Ovary (tissue), 3 donors: ENCODE measurements around the gene WFDC11.

Experiments
- EP300 ChIP-seq: sonication (generic); formaldehyde crosslinking; IDR thresholded peaks from one replicate; pipeline ENCODE4 v1.6.1; 2017; ENCODE audit warnings: antibody characterized with exemption
- POLR2A ChIP-seq: fragments of 450-650 bp; IDR thresholded peaks from one replicate; pipeline ENCODE4 v1.6.1; 2017; ENCODE audit warnings: antibody characterized with exemption, mild to moderate bottlenecking, moderate library complexity
- TF ChIP-seq, protein P1 (sequence below), 3 donors: fragments of 450-650 bp in 2 of 3; fragments of 200-600 bp in 1 of 3; IDR thresholded peaks; one replicate each; pipeline versions ENCODE4 v1.5.1 to v1.8.0; 2016 to 2022; ENCODE audit warnings: antibody characterized with exemption in 3 of 3, mild to moderate bottlenecking in 1 of 3
- donor health status: DM: no; HTN: no; CAD: no.

DNA sequence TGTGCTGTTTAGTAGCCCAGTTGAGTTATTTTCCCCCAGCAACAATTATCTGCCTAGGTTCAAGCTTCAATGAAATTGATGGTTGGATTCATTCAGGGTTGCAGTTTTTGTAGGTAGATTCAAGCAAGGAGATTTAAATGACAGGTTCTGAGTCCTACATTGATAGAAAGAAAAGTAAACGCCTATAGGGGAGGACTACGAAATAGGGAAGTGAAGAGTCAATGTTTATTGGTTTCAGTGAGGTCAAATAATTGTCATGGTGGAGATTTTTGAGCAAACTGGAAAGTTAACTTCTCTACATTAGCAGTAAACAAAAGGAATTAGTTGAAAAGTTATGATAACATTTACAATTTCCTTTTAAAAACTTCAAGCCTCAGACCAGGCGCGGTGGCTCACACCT is 31.1 kb upstream of the WFDC11 start:
- TF ChIP-seq, protein P1, sequence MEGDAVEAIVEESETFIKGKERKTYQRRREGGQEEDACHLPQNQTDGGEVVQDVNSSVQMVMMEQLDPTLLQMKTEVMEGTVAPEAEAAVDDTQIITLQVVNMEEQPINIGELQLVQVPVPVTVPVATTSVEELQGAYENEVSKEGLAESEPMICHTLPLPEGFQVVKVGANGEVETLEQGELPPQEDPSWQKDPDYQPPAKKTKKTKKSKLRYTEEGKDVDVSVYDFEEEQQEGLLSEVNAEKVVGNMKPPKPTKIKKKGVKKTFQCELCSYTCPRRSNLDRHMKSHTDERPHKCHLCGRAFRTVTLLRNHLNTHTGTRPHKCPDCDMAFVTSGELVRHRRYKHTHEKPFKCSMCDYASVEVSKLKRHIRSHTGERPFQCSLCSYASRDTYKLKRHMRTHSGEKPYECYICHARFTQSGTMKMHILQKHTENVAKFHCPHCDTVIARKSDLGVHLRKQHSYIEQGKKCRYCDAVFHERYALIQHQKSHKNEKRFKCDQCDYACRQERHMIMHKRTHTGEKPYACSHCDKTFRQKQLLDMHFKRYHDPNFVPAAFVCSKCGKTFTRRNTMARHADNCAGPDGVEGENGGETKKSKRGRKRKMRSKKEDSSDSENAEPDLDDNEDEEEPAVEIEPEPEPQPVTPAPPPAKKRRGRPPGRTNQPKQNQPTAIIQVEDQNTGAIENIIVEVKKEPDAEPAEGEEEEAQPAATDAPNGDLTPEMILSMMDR (IDR thresholded peaks at IDR 0.05) = no peak
- no peak for TF ChIP-seq POLR2A
- no peak for TF ChIP-seq EP300
